GM21619 (cell line): ENCODE measurements around the gene TPX2.

Source experiments
- ATAC-seq: cut with Tn5 transposase; IDR thresholded peaks from one replicate; pipeline ENCODE4 v1.9.1; 2021; ENCODE audit not compliant: unreplicated experiment

TPX2 gene

GRCh38 chr20:31738729-31739549, at the start of gene TPX2:
TPX2 (plus strand) TSS chr20:31739290; CDS start chr20:31757477, 18,187 bp downstream.
- peak; percentile 98 for ATAC-seq

DNA sequence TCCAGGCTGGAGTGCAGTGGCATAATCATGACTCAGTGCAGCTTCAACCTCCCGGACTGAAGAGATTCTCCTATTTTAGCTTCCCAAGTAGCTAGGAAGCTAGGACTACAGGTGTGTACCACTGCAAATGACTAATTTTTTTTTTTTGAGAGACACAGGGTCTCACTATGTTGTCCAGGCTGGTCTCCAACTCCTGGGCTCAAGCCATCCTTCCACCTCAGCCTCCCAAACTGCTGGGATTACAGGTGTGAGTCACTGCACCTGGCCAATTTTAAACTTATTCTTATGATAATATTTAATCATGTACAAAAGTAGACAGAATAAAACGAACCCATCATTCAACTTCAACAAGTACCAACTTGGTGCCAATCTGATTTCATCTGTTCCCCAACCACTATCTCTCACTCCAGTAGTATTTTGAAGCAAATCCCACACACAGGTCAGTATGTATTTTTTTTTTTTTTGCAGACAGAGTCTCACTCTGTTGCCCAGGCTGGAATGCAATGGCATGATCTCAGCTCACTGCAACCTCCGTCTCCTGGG, 48.9 kb upstream of the TPX2 start:
- no peak for ATAC-seq

- ATAC-seq, result no peak
Observed at GRCh38 chr20:31691646-31692275, 47.3 kb upstream of the TPX2 start.

GRCh38 chr20:31693402-31693801, 45.7 kb upstream of the TPX2 start:
- no peak for ATAC-seq

- ATAC-seq, result no peak
Observed at GRCh38 chr20:31693987-31694661, 45.0 kb upstream of the TPX2 start.

- ATAC-seq, result no peak
Observed at GRCh38 chr20:31694842-31695593, 44.1 kb upstream of the TPX2 start.

DNA sequence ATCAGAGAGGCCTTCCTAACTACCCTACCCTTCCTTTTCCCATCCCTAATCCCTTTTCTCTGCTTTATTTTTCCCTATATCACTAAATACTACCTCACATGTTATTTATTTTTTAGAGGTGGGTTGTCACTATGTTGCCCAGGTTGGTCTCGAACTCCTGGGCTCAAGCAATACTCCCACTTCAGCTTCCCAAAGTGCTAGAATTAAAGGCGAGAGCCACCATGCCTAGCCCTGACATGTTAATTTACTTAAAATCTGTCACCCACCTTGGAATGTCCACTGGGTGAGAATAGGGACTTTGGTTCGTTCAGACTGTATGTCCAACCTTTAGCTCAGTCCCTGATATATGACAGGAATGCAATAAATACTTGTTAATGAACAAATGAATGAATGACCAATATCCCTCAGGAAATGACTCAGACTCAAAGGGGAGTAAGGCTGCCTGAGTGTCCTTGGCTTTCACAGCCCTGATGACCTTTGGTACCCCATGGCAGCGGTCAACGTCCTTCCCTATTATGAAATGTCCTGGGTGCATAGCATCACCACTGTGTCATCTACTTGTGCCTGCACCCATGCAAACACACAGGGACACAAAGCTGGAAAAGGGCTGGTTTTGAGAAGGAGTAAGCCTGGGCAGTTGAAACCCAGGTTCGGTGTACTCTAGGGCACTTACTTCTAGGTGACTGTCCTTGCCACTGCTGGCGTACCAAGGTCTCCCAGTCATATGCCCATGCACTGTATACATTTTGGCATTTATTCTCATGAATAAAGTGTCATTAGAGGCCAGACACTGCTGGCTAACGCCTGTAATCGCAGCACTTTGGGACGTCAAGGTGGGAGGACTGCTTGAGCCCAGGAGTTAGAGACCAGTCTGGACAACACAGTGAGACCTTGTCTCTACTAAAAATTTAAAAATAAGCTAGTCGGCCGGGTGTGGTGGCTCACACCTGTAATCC, 43.0 kb upstream of the TPX2 start:
- no peak for ATAC-seq

- no peak for ATAC-seq
Observed at GRCh38 chr20:31698243-31698802, 40.8 kb upstream of the TPX2 start.

GRCh38 chr20:31698803-31699718, 40.0 kb upstream of the TPX2 start:
- peak; percentile 97 for ATAC-seq

DNA sequence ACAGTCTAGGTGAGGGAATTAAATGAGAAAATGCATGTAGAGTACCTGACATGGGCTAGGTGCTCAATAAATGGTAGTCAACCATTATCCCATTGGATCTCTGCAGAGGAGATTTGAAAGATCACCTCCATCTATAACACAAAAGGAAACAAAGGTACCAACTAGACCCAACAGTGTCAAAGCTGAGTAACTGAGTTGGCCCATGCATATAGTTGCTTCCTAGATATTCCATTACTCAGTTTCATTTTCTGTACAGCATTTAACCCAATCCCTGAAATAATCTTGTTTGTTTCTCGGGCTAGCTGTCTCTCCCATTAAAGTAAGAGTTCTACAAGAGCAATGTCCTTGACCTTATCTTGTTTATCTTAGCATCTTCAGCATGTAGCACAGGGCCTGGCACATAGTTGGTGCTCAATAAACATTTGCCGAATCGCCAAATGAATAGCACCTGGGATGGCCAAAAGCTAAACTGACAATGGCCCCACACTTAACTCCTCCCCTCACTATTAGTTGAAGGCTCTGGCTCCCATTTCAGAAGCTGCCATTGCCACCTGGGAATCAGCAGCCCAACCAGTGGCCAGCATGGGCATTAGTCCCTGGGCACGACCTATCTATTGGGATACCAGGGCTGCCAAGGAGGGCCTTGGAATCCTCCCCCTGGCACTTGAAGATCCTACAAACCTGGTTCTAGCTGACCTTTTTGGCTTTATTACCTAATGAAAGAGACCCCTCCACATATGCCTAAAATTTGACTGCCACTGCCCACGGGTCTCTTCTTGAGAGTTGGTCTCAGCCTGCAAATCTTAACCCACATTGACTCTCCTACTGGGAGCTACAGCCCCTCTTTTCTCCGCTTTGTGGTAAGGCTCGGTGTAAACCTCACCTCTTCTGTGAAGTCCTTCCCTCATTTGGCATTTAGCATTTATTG, 39.0 kb upstream of the TPX2 start:
- ATAC-seq, result no peak

- ATAC-seq, result no peak
Observed at GRCh38 chr20:31700747-31701146, 38.3 kb upstream of the TPX2 start.

GRCh38 chr20:31701591-31701990, 37.5 kb upstream of the TPX2 start:
- no peak for ATAC-seq

DNA sequence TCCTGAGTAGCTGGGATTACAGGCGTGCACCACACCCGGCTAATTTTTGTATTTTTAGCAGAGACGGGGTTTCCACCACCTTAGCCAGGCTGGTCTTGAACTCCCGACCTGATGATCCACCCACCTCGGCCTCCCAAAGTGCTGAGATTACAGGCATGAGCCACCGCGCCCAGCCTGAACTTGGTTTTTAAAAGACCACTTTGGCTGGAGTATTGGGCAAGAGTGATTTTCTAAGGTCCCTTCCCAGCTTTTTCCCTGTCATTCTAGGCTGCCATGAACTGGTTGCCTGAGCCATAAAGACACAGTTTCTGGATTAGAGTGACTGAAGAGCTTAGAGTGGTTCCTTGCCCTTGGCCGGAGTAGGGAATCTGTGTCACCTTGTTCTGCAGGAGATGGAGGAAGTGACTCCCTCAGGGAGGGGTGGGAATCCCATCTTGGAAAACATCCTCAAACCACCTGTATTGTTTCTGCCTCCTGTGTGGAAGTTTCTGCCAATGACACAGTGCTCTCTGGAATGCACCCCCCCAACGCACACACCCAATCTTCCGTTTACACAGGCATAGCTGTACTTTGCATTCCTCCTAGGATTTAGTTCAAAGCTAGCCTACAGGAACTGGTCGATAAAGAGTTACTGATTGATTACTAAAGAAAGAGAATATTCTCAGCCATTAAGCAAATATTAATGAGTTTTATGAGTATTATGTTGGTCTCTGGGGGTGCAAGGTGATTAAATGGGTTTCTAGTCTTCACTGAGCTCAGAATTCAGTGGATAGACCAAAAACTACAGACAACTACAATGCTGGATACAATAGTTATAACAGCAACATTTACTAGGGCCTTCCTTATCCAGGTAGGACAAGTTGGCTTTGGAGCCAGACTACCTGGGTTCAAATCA, 34.6 kb upstream of the TPX2 start:
- ATAC-seq, result no peak

- ATAC-seq, result no peak
Observed at GRCh38 chr20:31705191-31705590, 33.9 kb upstream of the TPX2 start.

DNA sequence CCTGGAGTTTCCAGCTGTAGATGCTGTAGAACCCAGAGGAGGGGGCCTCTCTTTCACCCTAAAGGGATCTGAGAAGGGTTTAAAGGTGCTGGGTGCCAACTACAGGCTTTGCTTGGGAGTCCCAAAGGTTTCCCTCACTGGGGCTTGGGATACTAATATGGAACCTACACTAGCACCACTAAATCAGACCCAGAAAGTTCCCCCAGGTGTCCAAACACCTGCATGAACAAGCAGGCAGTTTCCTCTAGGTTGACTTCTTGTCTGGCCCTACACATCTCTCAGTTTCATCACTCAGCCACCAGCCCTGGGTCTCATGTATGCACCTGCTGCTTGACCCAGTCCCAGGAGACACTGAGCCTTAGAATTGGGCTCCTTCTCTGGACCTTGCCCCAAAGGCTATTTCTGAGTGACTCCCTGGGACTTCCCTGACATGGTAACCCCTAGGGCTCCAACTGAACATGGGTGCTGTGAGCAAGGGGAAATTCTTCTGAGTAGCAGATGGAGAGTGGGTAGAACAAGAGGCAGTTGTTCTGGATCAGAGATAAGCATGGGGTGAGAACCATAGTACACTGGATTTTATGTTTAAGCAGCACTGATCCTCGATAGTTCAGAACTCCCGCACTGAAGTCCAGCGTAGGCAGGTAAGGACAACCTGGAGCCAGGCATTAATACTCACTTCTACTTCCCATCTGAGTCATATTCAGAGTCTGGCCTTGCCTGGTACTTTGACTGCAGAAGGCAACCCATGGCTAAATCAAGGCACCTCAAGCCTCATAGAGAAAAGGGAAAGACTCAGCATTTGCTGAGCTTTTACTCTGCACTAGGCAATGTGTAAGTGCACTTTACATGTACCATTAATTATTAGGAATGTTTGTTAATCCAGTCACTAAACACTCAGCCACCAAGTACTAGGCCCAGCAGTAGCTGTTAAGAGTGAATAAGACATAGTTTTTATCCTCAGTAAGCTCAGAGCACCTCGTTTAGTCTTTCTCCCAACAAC, 33.2 kb upstream of the TPX2 start:
- ATAC-seq, result peak; percentile 91
